Gastroesophageal sphincter (tissue), 4 donors: ENCODE measurements around the gene TPRN. TPM values are rescaled to one million over a fixed set of nuclear protein-coding genes. Genes with fewer than 3 reads are reported as not detected.
A peak's percentile ranks its signal among the peaks of the same experiment; 100 is the strongest.

Experiments
- ATAC-seq: fragments of 150-250 bp; one replicate; pipeline ENCODE4 v1.9.1; 2016; ENCODE audit warnings: mild to moderate bottlenecking, moderate library complexity
- H3K27ac ChIP-seq, 4 donors: fragments of 200-600 bp; sonication (generic) in 3 of 4; 1 replicate in 3 of 4; 2 replicates in 1 of 4; pipeline ENCODE4 v1.5.1; 2016 to 2019
- H3K27me3 ChIP-seq: fragments of 200-600 bp; sonication (generic); one replicate; pipeline ENCODE4 v1.5.1; 2019
- H3K36me3 ChIP-seq, 2 donors: fragments of 200-600 bp; sonication (generic); one replicate each; pipeline ENCODE4 v1.5.1; 2019; ENCODE audit warnings: control low read depth in 1 of 2
- H3K4me1 ChIP-seq, 3 donors: fragments of 200-600 bp; sonication (generic); 1 replicate in 2 of 3; 2 replicates in 1 of 3; pipeline ENCODE4 v1.5.1; 2016 to 2019; ENCODE audit warnings: control low read depth in 2 of 3
- H3K4me3 ChIP-seq, 2 donors: fragments of 200-600 bp; sonication (generic); one replicate each; pipeline ENCODE4 v1.5.1; 2019; ENCODE audit warnings: mild to moderate bottlenecking in 1 of 2, moderate library complexity in 1 of 2
- H3K9me3 ChIP-seq, 3 donors: fragments of 200-600 bp; sonication (generic); one replicate each; pipeline ENCODE4 v1.5.1; 2017 to 2019; ENCODE audit warnings: control low read depth in 2 of 3
- EP300 ChIP-seq: sonication (generic); formaldehyde crosslinking; IDR thresholded peaks from one replicate; pipeline ENCODE4 v1.6.1; 2017; ENCODE audit warnings: antibody characterized with exemption, mild to moderate bottlenecking
- POLR2A ChIP-seq, 2 donors: fragments of 450-650 bp; IDR thresholded peaks; one replicate each; pipeline ENCODE4 v1.6.1; 2017; ENCODE audit warnings: antibody characterized with exemption in 2 of 2, mild to moderate bottlenecking in 2 of 2, moderate library complexity in 1 of 2
- POLR2AphosphoS5 ChIP-seq: sonication (generic); formaldehyde crosslinking; IDR thresholded peaks from one replicate; pipeline ENCODE4 v1.6.1; 2017; ENCODE audit warnings: antibody characterized with exemption
- WGBS, 2 donors: methylation state at CpG; one replicate each; pipeline ENCODE4 v1.1.5; 2018; ENCODE audit warnings: low coverage in 1 of 2; 5-methylcytosine and 5-hydroxymethylcytosine counted together
- total RNA-seq, 4 donors: library from RNA; depleted of rRNA; stranded (reverse); fragments of >200 nt; gene quantifications; one replicate each; pipeline ENCODE4 v1.1.0, GENCODE V29; 2016
- TF ChIP-seq, protein P1 (sequence below), 4 experiments: fragments of 200-600 bp in 2 of 4; fragments of 450-650 bp in 2 of 4; sonication (generic) in 1 of 4; IDR thresholded peaks; one replicate each; pipeline ENCODE4 v1.5.1; 2017 to 2019; ENCODE audit warnings: antibody characterized with exemption in 4 of 4, mild to moderate bottlenecking in 2 of 4, moderate library complexity in 2 of 4

Gene TPRN
- total RNA-seq, 4 donors from 2014 or later, result 3.6 to 11.6 (median 6.1) TPM

DNA sequence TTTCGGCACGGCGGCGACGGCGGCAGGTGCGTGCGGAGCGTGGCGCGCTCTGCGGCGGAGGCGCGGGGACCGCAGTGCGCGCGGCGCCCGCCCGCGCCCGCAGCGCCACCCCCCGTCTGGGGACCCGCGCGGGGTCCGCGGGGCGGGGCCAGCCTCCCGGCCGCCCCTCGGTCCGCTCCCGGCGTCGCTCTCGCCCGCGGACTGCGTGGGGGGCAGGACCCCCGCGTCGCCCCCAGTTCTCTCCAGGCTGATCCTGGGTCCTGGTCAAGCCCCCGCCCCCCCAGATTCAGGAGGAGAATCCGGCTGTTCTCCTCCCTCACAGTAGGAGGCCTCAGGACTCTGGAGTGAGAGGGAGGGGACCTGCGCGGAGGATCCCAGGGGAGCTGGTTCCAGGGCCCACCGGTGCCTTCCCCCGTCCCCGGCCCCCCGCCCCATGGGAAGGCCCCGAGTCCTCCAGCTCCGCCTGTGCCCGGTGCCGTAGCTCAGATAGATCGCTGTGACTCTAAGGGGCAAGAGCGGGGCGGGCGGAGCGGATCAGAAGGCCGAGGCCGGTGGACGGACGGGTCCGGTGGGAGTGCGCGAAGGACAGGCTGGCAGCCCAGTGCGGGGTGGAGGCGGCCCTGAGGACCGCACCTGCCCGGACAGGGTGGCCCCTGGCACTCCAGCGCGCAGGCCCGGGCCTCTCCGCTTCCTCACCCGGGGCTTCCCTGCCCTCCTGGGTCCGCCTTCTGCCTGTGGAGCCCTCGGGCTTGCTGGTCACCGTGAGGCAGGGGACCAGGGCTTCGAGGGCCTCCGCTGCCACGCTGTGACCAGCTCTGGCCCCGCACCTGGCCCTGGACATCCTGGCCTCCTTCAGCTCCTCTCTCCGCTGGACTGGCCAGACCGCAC lies 21.9 kb upstream of the TPRN start, which contains the start of gene RNF208:
TSS of gene RNF208 (minus strand) at position 51 of the 888 bp plus-strand sequence. CDS start 1,028 bp downstream, outside the sequence.
- Histone ChIP-seq H3K4me3 (peak within 1 kb of the TSS; percentile 64 to 79), H3K36me3 (no peaks in the 10 kb centered on the region), H3K9me3 (no peaks in the 10 kb centered on the region), H3K4me1 (peaks cover 0 to 55% (median 18%) of the 10 kb centered on the region in 3 donors), H3K27ac (peak within 1 kb of the TSS; percentile 58 to 94 (median 90)), H3K27me3 (peaks cover 15% of the 10 kb centered on the region)
- TF ChIP-seq, protein P1, sequence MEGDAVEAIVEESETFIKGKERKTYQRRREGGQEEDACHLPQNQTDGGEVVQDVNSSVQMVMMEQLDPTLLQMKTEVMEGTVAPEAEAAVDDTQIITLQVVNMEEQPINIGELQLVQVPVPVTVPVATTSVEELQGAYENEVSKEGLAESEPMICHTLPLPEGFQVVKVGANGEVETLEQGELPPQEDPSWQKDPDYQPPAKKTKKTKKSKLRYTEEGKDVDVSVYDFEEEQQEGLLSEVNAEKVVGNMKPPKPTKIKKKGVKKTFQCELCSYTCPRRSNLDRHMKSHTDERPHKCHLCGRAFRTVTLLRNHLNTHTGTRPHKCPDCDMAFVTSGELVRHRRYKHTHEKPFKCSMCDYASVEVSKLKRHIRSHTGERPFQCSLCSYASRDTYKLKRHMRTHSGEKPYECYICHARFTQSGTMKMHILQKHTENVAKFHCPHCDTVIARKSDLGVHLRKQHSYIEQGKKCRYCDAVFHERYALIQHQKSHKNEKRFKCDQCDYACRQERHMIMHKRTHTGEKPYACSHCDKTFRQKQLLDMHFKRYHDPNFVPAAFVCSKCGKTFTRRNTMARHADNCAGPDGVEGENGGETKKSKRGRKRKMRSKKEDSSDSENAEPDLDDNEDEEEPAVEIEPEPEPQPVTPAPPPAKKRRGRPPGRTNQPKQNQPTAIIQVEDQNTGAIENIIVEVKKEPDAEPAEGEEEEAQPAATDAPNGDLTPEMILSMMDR (IDR thresholded peaks at IDR 0.05), result peak in 2 of 4 experiments; percentile 7 to 8
- TF ChIP-seq EP300, result no peak
- no peak for ATAC-seq
- no CpG with 5 or more reads among the region's 88 CpGs for WGBS, 2 donors

GRCh38 chr9:137221506-137222111 lies 21.1 kb upstream of the TPRN start:
- peak overlapping the region in 1 of 4 donors; percentile 49 for H3K27ac ChIP-seq

DNA sequence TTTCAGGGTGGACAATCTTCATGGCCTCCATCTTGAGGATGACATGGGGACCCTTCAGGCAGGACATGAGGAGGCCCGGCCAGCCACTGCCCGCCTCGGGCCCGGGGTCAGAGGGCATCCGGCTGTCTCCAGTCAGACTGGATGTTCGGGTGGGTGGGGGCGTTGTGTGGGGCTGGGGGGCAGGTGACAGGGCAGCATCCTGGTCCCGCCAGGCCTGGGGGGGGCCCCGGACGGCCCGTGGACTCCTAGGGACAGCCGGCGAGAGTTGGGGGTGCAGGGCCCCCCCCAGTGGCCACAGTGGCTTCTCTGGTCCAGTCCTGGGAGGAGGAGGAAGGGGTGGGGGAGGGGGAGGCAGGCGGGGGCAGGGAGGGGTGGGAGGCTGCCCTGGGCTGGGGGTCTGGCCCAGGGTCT lies 20.6 kb upstream of the TPRN start:
- Histone ChIP-seq H3K36me3 (peaks cover 0 to 6% of the 10 kb centered on the region in 2 donors), H3K27ac (peak overlapping the region in 1 of 4 donors; percentile 49), H3K4me1 (peaks cover 0 to 55% (median 16%) of the 10 kb centered on the region in 3 donors), H3K27me3 (peaks cover 2% of the 10 kb centered on the region), H3K4me3 (peak overlapping the region in 1 of 2 donors; percentile 79), H3K9me3 (no peaks in the 10 kb centered on the region)
- TF ChIP-seq POLR2A (IDR thresholded peaks at IDR 0.05), result no peak
- TF ChIP-seq, protein P1 (IDR thresholded peaks at IDR 0.05), result no peak
- WGBS, 2 donors, result no CpG with 5 or more reads among the region's 14 CpGs
- no peak for ATAC-seq

More at GRCh38 chr9:137221506-137222111, 21.1 kb upstream of the TPRN start:
- no peak for ATAC-seq
- peak overlapping the region; percentile 14 to 79 for H3K4me3 ChIP-seq
- H3K9me3 ChIP-seq, result no peaks in the 10 kb centered on the region
- TF ChIP-seq POLR2A (IDR thresholded peaks at IDR 0.05), result no peak
- TF ChIP-seq EP300, result no peak
- TF ChIP-seq, protein P1 (IDR thresholded peaks at IDR 0.05), result no peak
- no peak for TF ChIP-seq POLR2AphosphoS5
- H3K27me3 ChIP-seq, result peaks cover 7% of the 10 kb centered on the region
- H3K4me1 ChIP-seq, result peaks cover 0 to 55% (median 16%) of the 10 kb centered on the region in 3 donors
- no CpG with 5 or more reads among the region's 61 CpGs for WGBS, 2 donors
- peaks cover 0 to 2% of the 10 kb centered on the region in 2 donors for H3K36me3 ChIP-seq

DNA sequence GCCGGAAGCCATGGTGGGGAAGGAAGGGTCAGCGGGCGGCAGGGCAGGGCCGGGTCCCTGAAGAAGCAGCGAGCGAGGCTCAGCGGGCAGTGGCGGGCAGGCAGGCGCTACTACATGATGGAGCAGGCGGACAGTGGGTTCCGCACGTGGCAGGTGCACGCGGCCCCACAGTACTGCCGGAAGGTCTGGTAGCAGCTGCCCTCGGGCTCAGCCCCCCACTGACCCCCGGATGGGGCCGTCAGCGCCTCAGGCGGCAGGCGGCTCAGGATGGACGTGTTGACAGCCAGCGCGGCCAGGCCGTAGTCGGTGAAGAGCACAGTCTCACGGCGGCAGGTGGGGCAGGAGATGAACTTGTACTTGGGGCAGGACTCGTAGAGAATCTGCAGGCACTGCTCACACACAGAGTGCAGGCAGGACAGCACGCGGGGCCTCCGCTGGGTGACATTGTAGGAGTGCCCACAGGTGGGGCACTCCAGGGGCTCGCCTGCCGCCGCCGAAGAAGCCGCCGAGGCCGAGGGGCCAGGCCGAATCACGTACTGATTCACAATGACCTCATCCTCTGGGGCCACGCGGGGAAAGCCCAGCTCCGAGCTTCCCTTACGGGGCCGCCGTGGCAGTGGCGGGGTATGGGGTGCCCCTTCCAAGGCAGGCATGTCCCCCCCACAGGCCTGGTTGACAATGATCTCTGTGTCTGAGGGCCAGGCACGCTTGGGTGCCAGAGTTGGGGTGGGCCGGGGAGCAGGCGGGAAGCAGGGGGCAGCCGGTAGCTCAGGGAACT lies 20.0 kb upstream of the TPRN start:
- Histone ChIP-seq H3K27ac (no peak overlapping the region), H3K4me1 (peaks cover 0 to 55% (median 16%) of the 10 kb centered on the region in 3 donors), H3K4me3 (no peak overlapping the region), H3K27me3 (no peaks in the 10 kb centered on the region), H3K9me3 (no peaks in the 10 kb centered on the region), H3K36me3 (peaks cover 0 to 12% of the 10 kb centered on the region in 2 donors)
- WGBS, 2 donors, result 87 to 100% methylated on average over 1 to 3 of the region's 52 CpGs
- no peak for ATAC-seq
- no peak for TF ChIP-seq EP300
- no peak for TF ChIP-seq POLR2A (IDR thresholded peaks at IDR 0.05)
- TF ChIP-seq, protein P1 (IDR thresholded peaks at IDR 0.05), result no peak
- TF ChIP-seq POLR2AphosphoS5, result no peak
